HEK293T (cell line): Measurements from ENCODE around the gene CHST6.

Source experiments
- CTCF ChIA-PET: fragments of 350-600 bp; formaldehyde crosslinking; extraction: SDS; loops from one replicate; lab custom pipeline; 2021; ENCODE audit warnings: antibody characterized with exemption, inconsistent platforms; lab: Yijun Ruan, JAX
- POLR2A ChIA-PET: fragments of 350-600 bp; formaldehyde crosslinking; extraction: SDS; loops from one replicate; lab custom pipeline; 2020; ENCODE audit warnings: antibody characterized with exemption, inconsistent platforms; lab: Yijun Ruan, JAX
- DNase-seq: peaks from one replicate; pipeline ENCODE4 v3.0.0; 2012; ENCODE audit warnings: mixed read lengths; ENCODE audit errors: extremely low spot score
- ARNT ChIP-seq: fragments of 450-650 bp; IDR thresholded peaks from 2 replicates; pipeline ENCODE4 v1.6.1; 2017; ENCODE audit warnings: mild to moderate bottlenecking
- BHLHE40 ChIP-seq: fragments of 450-650 bp; IDR thresholded peaks from 2 replicates; pipeline ENCODE4 v1.6.1; 2016; ENCODE audit warnings: mild to moderate bottlenecking, moderate library complexity, borderline replicate concordance
- CTBP1 ChIP-seq: fragments of 450-650 bp; IDR thresholded peaks from 2 replicates; pipeline ENCODE4 v1.6.1; 2016; ENCODE audit warnings: borderline replicate concordance
- ELF4 ChIP-seq: fragments of 450-650 bp; IDR thresholded peaks from 2 replicates; pipeline ENCODE4 v1.6.1; 2017; ENCODE audit warnings: antibody characterized with exemption
- FOXA1 ChIP-seq: fragments of 450-650 bp; IDR thresholded peaks from 2 replicates; pipeline ENCODE4 v1.6.1; 2016; ENCODE audit warnings: mild to moderate bottlenecking
- FOXK2 ChIP-seq: fragments of 450-650 bp; IDR thresholded peaks from 2 replicates; pipeline ENCODE4 v1.6.1; 2016; ENCODE audit warnings: mild to moderate bottlenecking
- FOXM1 ChIP-seq: fragments of 450-650 bp; IDR thresholded peaks from 2 replicates; pipeline ENCODE4 v1.6.1; 2017; ENCODE audit warnings: mild to moderate bottlenecking, borderline replicate concordance
- HDGF ChIP-seq: fragments of 450-650 bp; IDR thresholded peaks from 2 replicates; pipeline ENCODE4 v1.6.1; 2017; ENCODE audit warnings: antibody characterized with exemption, borderline replicate concordance
- L3MBTL2 ChIP-seq: fragments of 450-650 bp; conservative IDR thresholded peaks from 2 replicates; pipeline ENCODE4 v1.6.1; 2016; ENCODE audit warnings: mild to moderate bottlenecking
- LEF1 ChIP-seq: fragments of 450-650 bp; IDR thresholded peaks from 2 replicates; pipeline ENCODE4 v1.6.1; 2017; ENCODE audit warnings: mild to moderate bottlenecking, borderline replicate concordance
- NFRKB ChIP-seq: fragments of 450-650 bp; IDR thresholded peaks from 2 replicates; pipeline ENCODE4 v1.6.1; 2016; ENCODE audit warnings: mild to moderate bottlenecking, moderate library complexity
- SP1 ChIP-seq: fragments of 450-650 bp; IDR thresholded peaks from 2 replicates; pipeline ENCODE4 v1.6.1; 2017
- SUZ12 ChIP-seq: fragments of 450-650 bp; IDR thresholded peaks from 2 replicates; pipeline ENCODE4 v1.6.1; 2016; ENCODE audit warnings: mild to moderate bottlenecking
- TARDBP ChIP-seq: fragments of 450-650 bp; IDR thresholded peaks from 2 replicates; pipeline ENCODE4 v1.6.1; 2016
- ZNF384 ChIP-seq: fragments of 450-650 bp; IDR thresholded peaks from 2 replicates; pipeline ENCODE4 v1.6.1; 2016
- TF ChIP-seq, protein P1 (sequence below): fragments of 450-650 bp; IDR thresholded peaks from 2 replicates; pipeline ENCODE4 v1.6.1; 2016

Gene CHST6

DNA sequence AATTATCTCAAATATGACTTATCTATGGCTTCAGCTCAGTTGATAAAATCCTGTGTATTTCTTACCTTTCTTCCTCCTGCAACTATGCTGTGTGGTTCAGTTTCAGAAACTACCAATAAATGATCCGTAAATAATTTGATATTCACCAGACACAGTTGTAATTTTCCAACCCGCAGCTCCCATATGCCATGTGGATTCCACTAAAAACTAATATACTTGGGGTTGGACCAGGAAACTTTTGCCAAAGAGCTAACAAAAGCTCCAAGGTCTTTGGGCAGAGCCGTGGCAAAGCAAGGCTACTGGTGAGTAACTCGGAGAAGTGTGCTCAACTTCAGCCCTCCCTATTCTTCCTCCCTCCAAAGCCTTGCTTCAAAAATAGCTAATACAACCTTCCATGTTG, 2.3 kb upstream of the CHST6 start:
- POLR2A ChIA-PET: interaction anchor here (0.8 to 1.1 kb wide), 2 partner anchors 19 to 125 kb away, joined by 3 read pairs; no protein-coding TSS in a partner anchor
- DNase-seq: no peak
- CTCF ChIA-PET: interaction anchor here (1.1 to 4.1 kb wide), 2 partner anchors 19 to 150 kb away, joined by 3 to 16 read pairs; partner anchors contain the start of gene TERF2IP
- TF ChIP-seq, protein P1, sequence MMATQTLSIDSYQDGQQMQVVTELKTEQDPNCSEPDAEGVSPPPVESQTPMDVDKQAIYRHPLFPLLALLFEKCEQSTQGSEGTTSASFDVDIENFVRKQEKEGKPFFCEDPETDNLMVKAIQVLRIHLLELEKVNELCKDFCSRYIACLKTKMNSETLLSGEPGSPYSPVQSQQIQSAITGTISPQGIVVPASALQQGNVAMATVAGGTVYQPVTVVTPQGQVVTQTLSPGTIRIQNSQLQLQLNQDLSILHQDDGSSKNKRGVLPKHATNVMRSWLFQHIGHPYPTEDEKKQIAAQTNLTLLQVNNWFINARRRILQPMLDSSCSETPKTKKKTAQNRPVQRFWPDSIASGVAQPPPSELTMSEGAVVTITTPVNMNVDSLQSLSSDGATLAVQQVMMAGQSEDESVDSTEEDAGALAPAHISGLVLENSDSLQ: no peak
- TF ChIP-seq ELF4: no peak
- TF ChIP-seq CTBP1: no peak
- TF ChIP-seq L3MBTL2: no peak
- TF ChIP-seq FOXK2: no peak
- no peak for TF ChIP-seq ZNF384
- no peak for TF ChIP-seq FOXM1
- TF ChIP-seq FOXA1: no peak
- no peak for TF ChIP-seq NFRKB
- TF ChIP-seq SUZ12: no peak
- TF ChIP-seq TARDBP: no peak
- TF ChIP-seq SP1: no peak
- no peak for TF ChIP-seq ARNT
- no peak for TF ChIP-seq LEF1
- TF ChIP-seq HDGF: no peak
- TF ChIP-seq BHLHE40: no peak

DNA sequence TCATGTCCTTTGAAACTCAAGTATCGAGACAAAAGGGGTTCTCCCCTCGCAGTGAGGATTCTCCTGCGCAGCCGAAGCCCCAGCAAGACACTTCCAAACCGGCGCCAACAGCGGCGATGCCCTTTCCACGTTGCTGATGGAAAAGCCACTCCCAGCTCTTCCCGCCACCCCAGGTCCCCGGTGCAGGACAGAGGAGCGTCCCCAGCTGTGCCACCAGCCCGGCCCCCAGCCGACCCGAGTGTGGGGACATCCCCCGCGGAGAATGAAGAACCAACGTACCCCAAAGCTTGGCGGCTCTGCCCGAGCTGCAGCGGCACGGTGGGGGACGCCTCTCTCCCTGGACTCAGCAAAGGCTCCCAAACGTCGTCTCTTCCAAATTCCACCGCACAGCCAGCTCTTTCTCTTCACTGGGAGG, 573 bp downstream of the CHST6 start:
- POLR2A ChIA-PET: interaction anchor here (1.1 to 1.7 kb wide), 3 partner anchors 22 to 153 kb away, joined by 3 to 11 read pairs (median 7); partner anchors contain the start of genes KARS1 and TERF2IP
- no peak for DNase-seq
- TF ChIP-seq, protein P1: no peak
- TF ChIP-seq HDGF (no peak), ZNF384 (no peak), FOXM1 (no peak), BHLHE40 (no peak)
- CTCF ChIA-PET: interaction anchor here (4.1 kb wide), 1 partner anchor 22 kb away, joined by 16 read pairs; no protein-coding TSS in a partner anchor

DNA sequence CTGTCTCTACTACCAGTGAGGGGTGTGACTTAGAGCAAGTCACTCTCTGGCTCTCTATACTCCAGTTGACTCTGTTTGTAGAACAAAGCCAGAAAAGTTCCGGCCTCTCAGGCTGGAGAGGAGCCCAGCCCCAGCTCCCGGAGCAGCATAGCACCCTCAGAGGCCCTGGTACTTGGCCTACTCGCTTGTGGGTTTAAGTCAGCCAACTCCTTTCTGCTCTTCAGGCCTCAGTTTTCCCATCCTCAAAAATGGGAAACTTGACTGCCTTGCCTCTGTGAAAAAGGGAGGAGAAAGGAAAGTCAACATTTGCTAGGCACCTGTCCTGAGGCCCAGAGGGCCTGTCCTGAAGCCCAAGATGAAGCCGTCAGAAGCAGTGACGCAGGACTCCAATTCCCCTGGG, 1.1 kb downstream of the CHST6 start:
- CTCF ChIA-PET: no interaction called here
- no peak for DNase-seq
- POLR2A ChIA-PET: interaction anchor here (1.7 kb wide), 1 partner anchor 154 kb away, joined by 7 read pairs; the partner anchor contains the start of genes KARS1 and TERF2IP
- no peak for TF ChIP-seq ZNF384
- no peak for TF ChIP-seq CTBP1
- TF ChIP-seq FOXA1: no peak
- no peak for TF ChIP-seq ARNT
- TF ChIP-seq BHLHE40: no peak
- no peak for TF ChIP-seq ELF4
- no peak for TF ChIP-seq SP1
- no peak for TF ChIP-seq NFRKB
- no peak for TF ChIP-seq SUZ12

DNA sequence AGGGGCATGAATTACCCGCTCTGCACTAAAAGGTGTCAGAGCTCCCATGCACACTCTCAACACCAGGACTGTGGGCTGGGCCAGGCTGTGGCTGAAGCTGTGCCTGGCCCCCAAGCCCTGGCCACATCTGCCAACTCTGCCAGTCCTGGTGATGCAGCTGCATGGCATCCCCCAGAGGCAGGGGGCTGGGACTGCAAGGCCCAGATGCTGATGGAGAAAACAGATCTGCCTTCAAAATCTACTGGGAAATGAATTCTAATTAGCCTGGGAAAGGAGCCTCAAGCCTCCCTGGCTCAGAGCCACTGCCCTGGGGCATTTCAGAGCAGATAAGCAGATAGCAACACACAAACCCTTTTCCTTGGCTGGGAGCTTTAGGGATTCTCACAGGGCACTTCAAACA, 3.4 kb downstream of the CHST6 start:
- TF ChIP-seq NFRKB (no peak), ELF4 (no peak), ZNF384 (no peak), FOXA1 (no peak), TARDBP (no peak), FOXK2 (no peak), HDGF (no peak), LEF1 (no peak), L3MBTL2 (no peak), ARNT (no peak), FOXM1 (no peak)
- CTCF ChIA-PET: interaction anchor here (2.0 kb wide), 1 partner anchor 25 kb away, joined by 8 read pairs; no protein-coding TSS in a partner anchor
- POLR2A ChIA-PET: interaction anchor here (1.0 to 1.2 kb wide), 2 partner anchors 10 to 25 kb away, joined by 3 to 4 read pairs; no protein-coding TSS in a partner anchor
- DNase-seq: peak; percentile 52

DNA sequence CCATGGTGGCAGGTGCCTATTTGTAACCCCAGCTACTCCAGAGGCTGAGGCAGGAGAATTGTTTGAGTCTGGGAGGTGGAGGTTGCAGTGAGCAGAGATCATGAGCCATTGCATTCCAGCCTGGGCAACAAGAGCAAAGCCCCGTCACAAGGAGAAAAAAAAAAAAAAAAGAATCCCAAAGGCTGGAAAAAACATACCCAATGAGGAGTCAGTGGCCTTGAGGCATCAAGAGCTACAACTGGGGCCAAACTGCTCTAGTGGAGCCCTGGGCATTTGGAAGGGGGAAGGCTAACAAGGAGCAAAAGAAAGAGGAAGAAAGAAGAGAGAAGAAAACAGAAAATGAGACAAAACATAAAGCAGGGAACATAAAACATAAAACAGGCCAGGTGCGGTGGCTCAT, 6.9 kb downstream of the CHST6 start:
- POLR2A ChIA-PET: no interaction called here
- DNase-seq: no peak
- CTCF ChIA-PET: no interaction called here
- TF ChIP-seq LEF1: no peak

DNA sequence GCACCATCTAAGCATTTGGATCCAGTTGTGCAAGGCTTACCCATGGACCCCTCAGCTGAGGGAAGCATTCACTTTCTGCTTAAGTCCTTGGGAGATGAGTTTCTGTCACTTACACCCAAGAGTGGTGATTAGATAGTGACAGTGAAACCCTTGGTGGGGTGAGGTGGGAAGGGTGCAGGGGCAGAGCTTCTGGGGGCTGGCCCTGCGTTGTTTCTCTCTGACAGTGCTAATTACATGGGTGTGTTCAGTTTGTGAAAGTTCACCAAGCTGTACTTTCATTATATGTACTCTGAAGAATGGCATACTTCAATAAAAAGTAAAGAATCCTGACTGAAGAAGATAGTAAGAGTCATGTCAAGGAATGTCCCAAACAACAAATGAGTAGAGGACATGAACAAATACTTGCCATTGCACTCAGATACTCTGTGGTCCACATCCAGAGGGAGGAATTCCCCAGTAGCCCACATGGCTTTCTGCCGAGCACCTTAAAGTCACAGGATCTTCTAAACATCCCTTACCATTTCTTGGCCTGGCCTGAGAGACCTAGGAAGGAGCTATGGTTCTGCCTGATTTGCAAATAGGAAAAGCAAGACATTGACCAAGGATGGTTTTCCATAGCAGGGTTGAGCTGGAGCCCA, 8.4 kb downstream of the CHST6 start:
- no peak for TF ChIP-seq ZNF384
- TF ChIP-seq FOXA1: no peak
- no peak for TF ChIP-seq SP1
- TF ChIP-seq, protein P1: no peak
- no peak for TF ChIP-seq TARDBP
- TF ChIP-seq LEF1: no peak
- TF ChIP-seq HDGF: no peak
- TF ChIP-seq ARNT: no peak
- no peak for TF ChIP-seq L3MBTL2
- CTCF ChIA-PET: no interaction called here
- POLR2A ChIA-PET: no interaction called here
- no peak for DNase-seq
